HG03378 (cell line): ENCODE measurements around the gene ARHGAP18.
A peak's percentile ranks its signal among the peaks of the same experiment; 100 is the strongest.

Source experiments
- ATAC-seq: cut with Tn5 transposase; IDR thresholded peaks from one replicate; pipeline ENCODE4 v1.9.1; 2021; ENCODE audit warnings: mild to moderate bottlenecking, moderate library complexity; ENCODE audit not compliant: unreplicated experiment

Gene ARHGAP18

DNA sequence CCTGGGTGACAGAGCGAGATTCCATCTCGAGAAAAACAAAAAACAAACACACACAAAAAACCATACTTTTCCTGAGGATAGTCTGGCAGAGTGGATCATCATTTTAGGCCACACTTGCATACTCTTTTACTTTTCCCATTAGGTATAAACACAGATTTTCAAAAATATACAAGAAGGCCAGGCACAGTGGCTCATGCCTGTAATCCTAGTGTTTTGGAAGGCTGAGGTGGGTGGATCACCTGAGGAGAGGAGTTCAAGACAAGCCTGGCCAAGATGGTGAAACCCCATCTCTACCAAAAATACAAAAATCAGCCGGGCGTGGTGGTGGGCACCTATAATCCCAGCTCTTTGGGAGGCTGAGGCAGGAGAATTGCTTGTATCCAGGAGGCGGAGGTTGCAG lies 85.5 kb downstream of the ARHGAP18 start:
- ATAC-seq = no peak

DNA sequence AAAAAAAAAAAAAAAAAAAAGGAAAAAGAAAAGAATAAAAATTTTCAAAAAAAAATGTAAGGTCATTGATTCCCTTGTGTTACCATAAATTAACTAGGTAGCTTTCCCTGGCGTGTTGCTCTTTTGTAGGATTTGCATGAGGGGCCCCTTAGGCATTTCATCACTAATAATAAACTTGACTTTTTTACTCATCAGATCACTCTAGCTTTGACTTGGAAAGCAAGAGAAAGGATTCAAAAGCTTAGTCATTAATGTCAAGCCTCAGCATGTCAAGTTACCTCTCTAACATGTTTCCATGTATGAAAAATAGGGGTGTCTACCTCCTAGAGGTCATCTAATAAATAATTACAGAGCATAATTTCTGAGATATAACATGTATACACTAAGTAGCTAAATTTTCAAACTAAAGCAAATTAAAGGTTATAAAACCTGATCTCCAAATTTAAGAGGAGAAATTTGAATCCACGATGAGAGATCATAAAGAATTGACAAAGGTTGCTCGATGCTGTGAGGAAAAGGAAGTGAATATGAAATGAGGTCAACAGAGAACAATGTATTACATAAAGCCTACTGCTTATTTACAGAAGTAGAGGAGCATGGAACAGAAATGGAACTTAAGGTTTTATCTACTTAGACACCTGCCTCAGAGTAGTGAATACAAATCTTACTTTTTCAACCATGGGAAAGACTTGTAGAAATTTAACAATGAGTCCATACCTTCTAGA lies 86.8 kb downstream of the ARHGAP18 start:
- peak; percentile 77 for ATAC-seq

DNA sequence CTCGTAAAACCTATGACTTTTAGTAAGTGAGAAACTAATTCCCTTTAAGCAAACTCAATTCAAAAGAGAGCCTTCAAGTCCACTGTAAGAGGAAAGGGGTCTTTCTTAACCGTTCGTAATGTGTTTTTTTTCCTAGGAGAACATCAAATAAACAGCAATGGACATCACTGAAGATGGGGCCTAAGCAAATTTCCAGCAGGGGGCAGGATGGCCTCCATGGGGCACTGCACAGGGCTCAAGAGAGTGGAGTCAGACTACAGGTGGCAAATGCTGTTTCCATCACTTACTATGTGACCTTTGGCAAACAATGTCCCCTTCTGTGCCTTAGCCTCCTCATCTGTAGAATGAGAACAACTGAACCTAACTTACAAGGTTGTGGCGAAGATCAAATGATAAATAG lies 88.7 kb downstream of the ARHGAP18 start:
- no peak for ATAC-seq

DNA sequence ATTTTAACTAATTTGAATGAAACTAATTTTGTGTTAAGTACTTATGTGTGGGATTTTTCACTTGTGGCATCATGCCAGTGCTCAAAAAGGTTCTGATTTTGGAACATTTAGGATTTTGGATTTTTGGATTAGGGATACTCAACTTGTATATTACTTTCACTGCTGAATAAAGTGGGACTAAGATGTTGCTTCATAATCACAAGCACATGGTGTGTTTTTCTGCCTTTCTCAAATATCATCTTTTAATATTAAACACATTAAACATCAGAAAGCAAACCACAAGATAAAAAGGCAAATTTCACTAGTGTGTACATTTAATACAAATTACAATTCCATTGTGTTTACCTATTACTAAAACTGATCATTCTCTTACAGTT lies 89.8 kb downstream of the ARHGAP18 start:
- ATAC-seq = no peak

DNA sequence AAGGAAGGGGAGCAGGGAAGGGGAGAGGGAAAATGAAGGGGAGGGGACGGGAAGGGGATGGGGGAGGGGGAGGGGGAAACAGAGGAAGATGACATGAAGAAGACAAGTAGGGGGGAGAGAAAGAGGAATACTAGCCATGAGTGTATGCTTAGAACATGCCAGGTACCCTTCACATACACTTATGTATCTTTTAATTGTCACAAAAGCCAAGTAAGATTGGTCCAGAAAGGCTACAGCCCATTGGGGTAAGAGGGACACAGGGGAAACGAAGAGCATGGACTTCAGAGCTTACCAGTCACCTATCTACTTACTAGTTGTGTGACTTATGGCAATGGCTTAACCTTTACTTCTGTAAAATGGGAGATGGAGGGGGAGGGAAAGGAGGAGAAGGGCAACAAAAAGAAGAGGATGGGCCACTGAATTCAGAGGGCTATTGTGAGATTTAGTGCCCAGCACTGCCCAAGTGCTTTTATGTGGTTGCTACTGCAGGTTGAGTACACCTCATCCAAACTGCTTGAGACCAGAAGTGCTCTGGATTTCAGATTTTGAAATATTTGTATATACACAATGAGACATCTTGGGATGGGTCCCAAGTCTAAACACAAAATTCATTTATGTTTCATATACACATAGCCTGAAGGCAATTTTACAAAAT lies 90.3 kb downstream of the ARHGAP18 start:
- no peak for ATAC-seq

DNA sequence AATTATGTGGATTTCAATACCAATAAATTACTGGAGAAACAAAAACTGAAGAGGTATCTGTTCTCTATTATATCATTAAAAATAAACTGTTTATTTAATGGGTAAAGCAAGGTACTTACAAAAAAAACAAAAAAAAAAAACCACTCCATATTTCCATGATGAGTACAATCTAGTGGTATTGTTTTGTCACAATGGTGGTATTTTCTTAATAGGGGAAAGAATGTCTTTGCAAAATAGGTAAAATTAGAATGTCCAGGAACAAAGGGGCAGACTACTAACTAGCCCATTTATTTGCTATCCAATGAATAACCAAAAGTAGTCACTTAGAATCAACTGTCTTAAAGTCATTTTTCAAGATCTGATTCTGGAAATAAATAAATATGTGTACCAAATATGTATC lies 92.0 kb downstream of the ARHGAP18 start:
- no peak for ATAC-seq

DNA sequence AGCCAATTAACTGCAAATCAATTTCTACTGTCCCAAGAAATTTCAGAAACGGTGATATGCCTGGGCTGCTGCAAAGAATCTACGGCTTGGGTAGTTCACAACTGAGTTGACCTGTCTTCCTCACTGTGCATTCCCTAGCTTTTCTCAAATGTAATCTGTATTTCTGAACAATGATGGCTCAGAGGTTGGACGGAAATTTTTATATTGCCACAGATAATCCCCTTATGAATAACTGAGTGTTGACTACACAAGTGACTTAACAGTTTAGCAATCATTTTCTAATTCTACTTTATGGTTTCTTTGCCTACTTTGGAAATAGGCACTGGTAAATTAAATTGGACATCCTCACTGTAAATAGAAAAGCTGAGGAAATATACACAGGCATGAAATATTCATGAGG lies 94.5 kb downstream of the ARHGAP18 start:
- no peak for ATAC-seq

DNA sequence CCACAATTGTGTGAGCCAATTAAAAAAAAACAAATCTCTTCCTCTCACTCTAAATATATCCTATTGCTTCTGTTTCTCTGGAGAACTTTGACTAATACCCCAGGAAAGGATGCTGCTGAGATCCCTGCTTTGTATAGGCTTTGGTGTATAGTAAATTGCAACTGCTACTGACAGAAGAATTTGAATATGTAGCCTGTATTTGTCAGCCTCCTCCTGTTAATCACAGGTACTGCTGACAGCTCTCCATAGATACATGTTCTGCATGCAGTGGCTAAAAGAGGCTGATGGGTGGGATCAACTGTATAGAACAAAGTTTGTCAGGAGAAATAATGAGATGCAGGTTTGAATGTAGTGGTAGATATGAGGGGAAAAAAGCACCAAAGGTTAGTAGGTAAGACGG lies 95.0 kb downstream of the ARHGAP18 start:
- no peak for ATAC-seq

DNA sequence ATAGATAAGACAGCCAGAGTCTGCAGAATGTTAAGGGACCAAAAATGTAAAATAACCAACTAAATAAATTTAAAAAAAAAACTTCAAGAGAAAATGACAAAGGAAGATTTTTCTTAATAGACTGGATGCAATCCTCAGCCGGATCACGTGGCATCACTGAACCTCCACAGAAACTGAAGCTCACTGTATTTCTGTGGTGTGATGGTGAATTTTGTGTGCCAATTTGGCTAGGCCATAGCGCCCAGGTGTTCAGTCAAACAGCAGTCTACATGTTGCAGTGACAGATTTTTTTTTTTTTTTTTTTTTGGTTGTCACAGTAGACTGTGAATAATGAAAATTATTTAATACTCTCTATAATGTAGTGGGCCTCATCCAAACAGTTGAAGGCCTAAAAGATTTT lies 95.5 kb downstream of the ARHGAP18 start:
- no peak for ATAC-seq

DNA sequence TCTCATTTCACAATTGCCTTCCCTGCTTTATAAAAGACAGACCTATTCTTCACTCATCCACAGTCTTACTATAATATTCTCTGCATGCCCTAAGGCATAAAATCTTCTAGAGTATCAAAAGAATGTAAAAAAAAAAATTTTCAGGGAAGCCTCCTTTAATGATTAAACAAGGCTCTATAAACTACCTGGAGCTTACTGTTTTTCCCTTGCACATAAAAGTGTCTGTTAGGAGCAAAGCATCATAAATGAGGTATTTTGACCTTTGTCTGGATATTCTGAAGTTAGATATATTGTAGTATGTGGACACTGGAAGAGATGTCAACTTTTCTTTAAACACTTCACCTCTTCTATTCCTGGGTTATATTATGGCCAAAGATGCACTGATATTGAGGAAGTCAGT lies 97.5 kb downstream of the ARHGAP18 start:
- no peak for ATAC-seq

DNA sequence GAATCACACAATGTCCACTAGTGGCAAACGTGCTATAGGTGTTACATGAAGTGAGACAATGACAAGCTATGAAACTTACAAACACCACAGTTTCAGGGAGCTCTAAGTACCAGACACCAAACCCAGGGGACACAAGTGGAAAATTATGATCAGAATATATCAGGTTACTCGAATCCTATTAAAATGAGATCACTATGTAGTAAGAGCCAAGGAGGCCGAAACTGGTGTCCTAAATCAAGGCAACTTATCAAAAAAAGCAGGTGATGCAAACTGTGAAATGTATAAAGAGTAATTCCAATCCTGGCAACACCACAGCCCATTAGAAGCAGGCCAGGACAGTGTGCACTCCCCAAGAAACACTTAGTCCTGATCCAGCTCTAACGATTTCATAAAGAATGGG lies 100.3 kb downstream of the ARHGAP18 start:
- no peak for ATAC-seq

DNA sequence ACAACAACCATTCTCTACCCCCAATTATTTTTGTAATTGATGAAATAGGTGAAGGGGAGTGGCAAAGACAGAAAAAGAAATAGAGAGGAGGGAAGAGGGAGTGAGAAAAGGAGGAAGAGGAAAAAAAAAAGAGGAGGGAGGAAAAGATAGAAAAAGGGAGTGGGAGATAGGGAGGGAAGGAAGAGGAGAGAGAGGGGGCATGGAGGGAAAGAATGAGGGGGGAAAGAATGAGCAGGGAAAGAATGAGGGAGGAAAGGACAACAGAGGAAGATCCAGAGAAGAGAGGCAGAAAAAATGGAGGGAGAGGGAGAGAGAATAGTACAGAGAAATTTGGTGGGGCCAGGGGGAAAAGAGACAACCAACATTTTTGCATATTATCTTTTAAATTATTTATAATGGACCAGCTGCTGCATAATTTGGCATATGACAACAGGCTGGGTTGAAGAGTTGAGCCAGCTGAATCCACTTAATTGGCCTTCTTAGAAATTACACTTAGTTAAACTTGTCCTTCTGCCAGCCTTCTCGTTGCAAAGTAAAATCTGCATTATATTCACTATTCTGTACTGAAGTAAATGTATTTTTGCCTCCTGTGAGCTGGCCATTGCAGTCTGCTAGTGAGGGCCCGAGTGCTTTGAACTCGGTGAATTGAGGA lies 101.0 kb downstream of the ARHGAP18 start:
- no peak for ATAC-seq

DNA sequence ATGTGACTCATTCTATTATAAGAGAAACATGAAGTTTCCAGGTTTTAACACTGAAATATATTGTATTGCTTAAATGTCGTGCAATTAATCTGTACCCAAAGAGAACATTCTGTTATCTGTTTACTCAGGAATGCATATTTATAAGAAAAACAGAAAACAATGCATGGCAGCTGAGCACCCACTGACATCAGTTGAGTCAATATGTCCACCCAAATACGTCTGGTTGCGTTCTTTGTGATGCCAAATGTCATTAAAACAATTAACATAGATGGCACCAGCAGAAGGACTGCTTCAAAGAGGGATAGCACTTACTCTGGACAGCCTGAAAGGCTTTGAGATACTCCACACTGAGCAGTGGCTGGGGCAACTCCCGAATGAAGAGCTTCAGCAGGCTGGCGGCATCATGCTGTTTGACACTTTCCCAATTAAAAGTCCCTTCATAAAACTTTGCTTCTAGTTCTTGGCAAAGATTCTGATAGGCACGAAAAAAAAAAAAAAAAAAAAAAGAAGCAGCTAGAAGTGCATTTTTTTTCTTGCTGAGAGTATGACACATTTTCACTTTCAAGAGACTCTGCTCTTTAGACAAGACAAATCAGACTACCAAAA lies 102.3 kb downstream of the ARHGAP18 start:
- ATAC-seq = no peak

DNA sequence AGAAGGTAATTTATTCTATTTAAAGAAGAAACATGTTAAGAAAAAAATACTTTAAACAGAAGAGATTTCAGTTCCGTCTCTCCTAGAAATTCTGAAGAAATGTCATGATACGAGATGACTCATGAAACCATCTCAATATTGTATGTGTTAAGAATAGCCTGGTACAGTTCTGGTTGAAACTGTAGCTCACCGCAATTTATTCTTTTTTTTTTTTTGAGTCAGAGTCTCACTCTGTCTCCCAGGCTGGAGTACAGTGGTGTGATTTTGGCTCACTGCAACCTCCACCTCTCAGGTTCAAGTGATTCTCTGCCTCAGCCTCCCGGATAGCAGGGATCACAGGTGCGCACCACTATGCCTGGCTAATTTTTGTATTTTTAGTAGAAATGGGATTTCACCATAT lies 103.3 kb downstream of the ARHGAP18 start:
- no peak for ATAC-seq

DNA sequence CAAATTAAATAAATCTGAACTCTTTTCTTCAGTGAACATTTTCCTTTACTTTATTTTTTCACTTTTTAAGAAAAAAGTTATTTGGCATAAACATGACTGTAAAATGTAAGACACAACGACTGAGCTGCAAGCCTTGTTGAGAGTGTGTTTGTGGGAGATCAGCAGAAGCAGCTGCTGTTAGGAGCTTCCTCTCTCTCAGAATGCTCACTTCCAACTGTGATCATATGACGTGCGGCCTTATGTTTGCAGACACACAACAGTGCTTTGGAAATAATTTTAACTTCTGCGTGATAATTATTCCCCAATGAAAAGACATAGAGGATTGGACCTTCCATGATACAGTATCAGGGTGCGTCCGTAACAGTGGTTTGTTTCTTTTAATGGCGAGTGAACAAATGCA lies 104.0 kb downstream of the ARHGAP18 start:
- ATAC-seq = no peak

DNA sequence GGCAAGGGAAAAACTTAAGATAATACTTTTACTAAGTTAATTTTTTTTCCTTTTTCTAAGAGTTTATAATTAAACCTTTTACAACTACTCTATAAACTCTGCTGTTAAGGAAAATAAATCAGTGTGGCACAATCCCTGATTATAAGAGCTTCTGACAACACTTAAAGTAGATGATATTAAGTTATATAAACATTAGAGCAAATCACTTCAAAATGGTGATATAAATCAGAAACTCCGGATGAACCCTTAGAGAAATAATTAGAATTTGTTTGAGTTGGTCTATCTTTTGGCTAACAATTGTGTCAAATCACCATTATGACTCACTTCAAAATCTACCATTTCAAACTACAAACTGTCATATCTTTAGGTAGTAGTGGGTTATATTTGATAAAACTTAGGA lies 104.9 kb downstream of the ARHGAP18 start:
- ATAC-seq = no peak

DNA sequence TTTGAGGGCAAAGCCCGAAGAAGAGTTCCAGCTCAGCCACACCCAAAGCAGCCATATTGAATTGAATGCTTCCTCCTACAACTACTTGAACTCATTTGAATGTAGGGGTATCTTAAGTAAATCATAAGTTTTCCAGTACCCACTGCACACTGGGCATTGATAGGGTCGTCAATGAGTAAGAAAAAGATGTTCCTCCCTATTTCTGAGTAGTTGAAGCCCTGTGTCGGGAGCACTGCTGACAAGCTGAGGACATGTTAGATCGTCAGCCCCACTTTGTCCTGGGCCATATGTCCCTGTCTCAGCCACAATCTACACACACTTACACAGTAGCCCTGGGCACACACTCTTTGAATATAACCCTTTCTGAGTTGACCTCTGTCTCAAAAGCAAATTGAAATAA lies 105.7 kb downstream of the ARHGAP18 start:
- ATAC-seq = no peak

DNA sequence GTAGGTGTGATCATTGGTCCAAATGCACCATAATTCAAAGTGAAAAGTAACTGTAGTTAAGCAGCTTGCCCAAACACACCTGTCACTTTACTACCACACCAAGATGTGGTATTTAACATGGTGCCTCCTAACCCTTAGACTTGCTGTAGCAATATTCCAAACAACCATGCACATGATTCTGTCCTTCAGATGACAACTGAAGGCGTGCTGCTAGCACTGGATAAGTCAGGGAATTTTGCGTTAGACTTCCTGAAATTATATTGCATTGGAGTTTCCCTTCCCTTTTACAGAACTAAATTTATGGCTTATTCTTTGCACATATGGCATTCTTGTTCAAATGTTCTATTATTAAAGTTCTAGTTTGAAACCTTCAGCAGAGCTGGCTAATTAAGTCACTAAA lies 106.2 kb downstream of the ARHGAP18 start:
- no peak for ATAC-seq

DNA sequence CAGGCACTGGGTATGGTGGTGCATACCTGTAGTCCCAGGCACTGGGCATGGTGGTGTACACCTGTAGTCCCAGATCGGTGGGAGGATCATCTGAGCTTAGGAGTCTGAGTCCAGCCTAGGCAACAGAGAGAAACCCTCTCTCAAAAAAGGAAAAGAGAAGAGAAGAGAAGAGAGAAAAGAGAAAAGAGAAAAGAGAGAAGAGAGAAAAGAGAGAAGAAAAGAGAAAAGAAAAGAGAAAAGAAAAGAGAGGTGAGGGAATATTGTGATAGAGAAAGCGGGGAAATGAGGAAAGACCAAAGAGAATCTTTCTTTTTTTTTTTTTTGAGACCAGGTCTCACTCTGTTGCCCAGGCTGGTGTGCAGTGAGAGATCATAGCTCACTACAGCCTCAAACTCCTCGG lies 108.7 kb downstream of the ARHGAP18 start:
- ATAC-seq = no peak

DNA sequence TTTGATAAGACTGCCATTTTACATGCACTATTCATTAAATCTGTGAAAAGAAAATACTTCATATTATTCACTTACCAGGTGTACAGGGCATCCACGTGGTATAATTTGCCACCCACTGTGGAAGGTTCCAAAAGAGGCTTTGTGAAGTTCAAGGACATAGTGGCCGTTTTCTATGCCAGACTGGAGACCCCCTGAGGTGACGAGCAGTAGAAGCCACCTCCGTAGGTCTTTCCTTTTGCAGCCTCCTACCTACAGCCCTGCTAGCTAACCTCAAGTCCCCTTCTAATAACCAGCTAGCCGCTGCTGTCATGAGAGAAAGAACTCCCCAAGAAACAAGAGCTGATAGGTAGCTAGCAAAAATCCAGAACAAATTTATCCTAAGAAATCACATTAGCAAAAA lies 110.5 kb downstream of the ARHGAP18 start:
- no peak for ATAC-seq

DNA sequence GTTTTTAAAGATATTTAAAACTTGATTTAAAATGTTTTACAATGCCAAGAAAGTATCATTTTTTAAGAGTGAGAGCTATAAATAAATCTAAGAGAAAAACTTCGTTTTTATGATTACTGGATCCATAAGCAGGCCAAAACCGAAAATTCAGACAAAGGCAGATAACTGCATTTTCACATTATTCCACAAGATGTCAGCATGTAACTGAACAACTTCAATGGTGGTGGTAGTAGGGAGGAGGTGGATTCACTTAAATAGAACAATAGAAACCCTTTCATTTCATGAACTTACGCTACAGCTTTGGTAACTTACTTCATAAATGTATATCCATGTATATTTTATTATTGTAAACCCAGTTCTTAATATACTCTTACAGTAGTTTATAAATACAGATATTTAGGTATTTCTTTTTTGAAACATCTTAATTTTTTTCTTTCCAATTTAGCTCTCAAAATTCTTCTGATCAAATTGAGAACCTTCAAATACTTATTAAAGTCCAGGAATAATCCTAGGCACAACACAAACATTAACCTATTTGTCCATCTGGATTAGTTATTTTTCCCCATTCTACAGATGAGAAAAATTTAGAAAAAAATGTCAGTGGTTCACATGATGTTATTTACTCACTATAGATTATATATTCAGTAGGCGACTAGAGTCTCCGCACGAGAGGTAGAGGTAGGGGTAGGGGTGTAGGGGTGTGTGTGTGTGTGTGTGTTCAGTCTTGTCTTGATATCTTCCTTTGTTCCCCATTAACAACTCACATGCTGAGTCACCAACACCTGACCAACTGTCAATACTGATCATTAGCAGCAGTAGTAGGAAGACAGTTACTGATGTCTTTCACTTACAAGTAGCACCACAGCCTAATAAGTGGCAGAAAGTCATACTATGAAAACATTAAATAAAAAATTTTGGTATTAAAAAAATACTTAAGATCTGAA lies 111.5 kb downstream of the ARHGAP18 start:
- ATAC-seq = peak; percentile 59
